Gastroesophageal sphincter (tissue), 3 donors: ENCODE measurements around the gene SLC24A5.

Experiments used
- CTCF ChIP-seq, 4 experiments: fragments of 200-600 bp in 2 of 4; fragments of 450-650 bp in 2 of 4; sonication (generic) in 1 of 4; IDR thresholded peaks; one replicate each; pipeline ENCODE4 v1.5.1; 2017 to 2019; ENCODE audit warnings: antibody characterized with exemption in 4 of 4, mild to moderate bottlenecking in 2 of 4, moderate library complexity in 2 of 4
- POLR2A ChIP-seq, 2 donors: fragments of 450-650 bp; IDR thresholded peaks; one replicate each; pipeline ENCODE4 v1.6.1; 2017; ENCODE audit warnings: antibody characterized with exemption in 2 of 2, mild to moderate bottlenecking in 2 of 2, moderate library complexity in 1 of 2

GRCh38 chr15:48191574-48192225 lies 70.9 kb downstream of the SLC24A5 start, which contains the start of gene CTXN2:
- TF ChIP-seq POLR2A (IDR thresholded peaks at IDR 0.05) (no peak), CTCF (IDR thresholded peaks at IDR 0.05) (no peak)
